ENCODE measurements around the gene VPS13D.

DNA sequence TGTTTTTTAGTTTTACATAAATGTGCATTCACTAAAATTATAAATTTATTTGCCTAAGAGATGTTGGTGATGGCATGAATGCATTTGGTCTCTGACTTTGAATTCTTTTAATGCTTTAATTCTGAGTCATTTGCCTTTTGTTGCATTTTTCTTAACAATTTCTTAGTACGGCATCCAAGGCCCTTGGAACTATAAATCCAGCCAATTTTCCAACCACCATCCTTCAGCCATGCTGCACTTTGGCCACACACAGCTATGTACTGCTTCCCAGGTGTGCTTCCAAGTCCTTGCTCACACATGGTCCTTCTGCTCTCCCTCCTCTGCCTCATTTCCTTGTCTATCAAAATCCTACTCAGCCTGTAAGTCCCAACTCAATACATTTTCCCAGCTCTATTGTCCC lies 227.1 kb downstream of the VPS13D start:
- no peak for TF ChIP-seq SP1 (IDR thresholded peaks at IDR 0.05)
- TF ChIP-seq FOXK2 (IDR thresholded peaks at IDR 0.05) = no peak
- no peak for TF ChIP-seq BHLHE40 (IDR thresholded peaks at IDR 0.05; ENCODE audit: borderline replicate concordance)
- TF ChIP-seq, protein P1, sequence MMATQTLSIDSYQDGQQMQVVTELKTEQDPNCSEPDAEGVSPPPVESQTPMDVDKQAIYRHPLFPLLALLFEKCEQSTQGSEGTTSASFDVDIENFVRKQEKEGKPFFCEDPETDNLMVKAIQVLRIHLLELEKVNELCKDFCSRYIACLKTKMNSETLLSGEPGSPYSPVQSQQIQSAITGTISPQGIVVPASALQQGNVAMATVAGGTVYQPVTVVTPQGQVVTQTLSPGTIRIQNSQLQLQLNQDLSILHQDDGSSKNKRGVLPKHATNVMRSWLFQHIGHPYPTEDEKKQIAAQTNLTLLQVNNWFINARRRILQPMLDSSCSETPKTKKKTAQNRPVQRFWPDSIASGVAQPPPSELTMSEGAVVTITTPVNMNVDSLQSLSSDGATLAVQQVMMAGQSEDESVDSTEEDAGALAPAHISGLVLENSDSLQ (IDR thresholded peaks at IDR 0.05) = no peak
- TF ChIP-seq ZNF384 (IDR thresholded peaks at IDR 0.05) = no peak
- TF ChIP-seq FOXM1 (IDR thresholded peaks at IDR 0.05; ENCODE audit: borderline replicate concordance) = no peak
- TF ChIP-seq FOXA1 (IDR thresholded peaks at IDR 0.05) = no peak
- no peak for TF ChIP-seq CTBP1 (IDR thresholded peaks at IDR 0.05; ENCODE audit: borderline replicate concordance)
- TF ChIP-seq TARDBP (IDR thresholded peaks at IDR 0.05) = no peak
- no peak for TF ChIP-seq ARNT (IDR thresholded peaks at IDR 0.05)
